Stomach (tissue), 9 donors: ENCODE measurements around the gene NUAK1. TPM values are rescaled to one million over a fixed set of nuclear protein-coding genes. Genes with fewer than 3 reads are reported as not detected.

Source experiments
- DNase-seq, 2 donors: peaks; one replicate each; pipeline versions ENCODE4 v3.0.0 to v3.0.0-alpha.2; 2013 to 2019
- H3K27ac ChIP-seq, 5 donors: fragments of 200-600 bp in 4 of 5; sonication (generic) in 4 of 5; one replicate each; pipeline ENCODE4 v1.5.1; 2013 to 2019; ENCODE audit warnings: mild to moderate bottlenecking in 1 of 5, moderate library complexity in 1 of 5
- H3K27me3 ChIP-seq, 3 donors: fragments of 200-600 bp; sonication (generic); one replicate each; pipeline ENCODE4 v1.5.1; 2017 to 2019; ENCODE audit warnings: mixed run types in 1 of 3
- H3K36me3 ChIP-seq, 4 donors: fragments of 200-600 bp; sonication (generic); 1 replicate in 3 of 4; 2 replicates in 1 of 4; pipeline ENCODE4 v1.5.1; 2016 to 2019
- H3K4me1 ChIP-seq, 4 donors: fragments of 200-600 bp; sonication (generic); one replicate each; pipeline ENCODE4 v1.5.1; 2016 to 2019
- H3K4me3 ChIP-seq, 4 donors: fragments of 200-600 bp; sonication (generic) in 3 of 4; one replicate each; pipeline ENCODE4 v1.5.1; 2016 to 2019; ENCODE audit warnings: mild to moderate bottlenecking in 1 of 4
- H3K9me3 ChIP-seq, 4 donors: fragments of 200-600 bp; sonication (generic); one replicate each; pipeline ENCODE4 v1.5.1; 2016 to 2019
- CTCF ChIP-seq, 7 experiments: fragments of 450-650 bp in 4 of 7; fragments of 200-600 bp in 3 of 7; sonication (generic) in 3 of 7; IDR thresholded peaks; one replicate each; pipeline ENCODE4 v1.5.1; 2016 to 2019; ENCODE audit warnings: antibody characterized with exemption in 7 of 7, control low read depth in 2 of 7, mild to moderate bottlenecking in 1 of 7
- EP300 ChIP-seq: sonication (generic); formaldehyde crosslinking; IDR thresholded peaks from one replicate; pipeline ENCODE4 v1.6.1; 2017; ENCODE audit warnings: antibody characterized with exemption
- POLR2A ChIP-seq, 4 donors: fragments of 450-650 bp; IDR thresholded peaks; one replicate each; pipeline ENCODE4 v1.6.1; 2016; ENCODE audit warnings: antibody characterized with exemption in 4 of 4, control low read depth in 2 of 4, mild to moderate bottlenecking in 1 of 4, moderate library complexity in 1 of 4
- POLR2AphosphoS5 ChIP-seq, 3 donors: sonication (generic); formaldehyde crosslinking; IDR thresholded peaks; one replicate each; pipeline ENCODE4 v1.6.1; 2016; ENCODE audit warnings: antibody characterized with exemption in 3 of 3
- WGBS, 5 donors: extraction: QIAGEN DNeasy Blood & Tissue Kit in 3 of 5; methylation state at CpG; one replicate each; pipeline versions ENCODE4 v1.1.5 to v1.1.7; 2013 to 2018; 5-methylcytosine and 5-hydroxymethylcytosine counted together
- intact Hi-C: fragments of 100-400 bp; cut with DNase I; formaldehyde crosslinking; loops from one replicate; pipeline ENCODE4 v1.15.1; 2023; ENCODE audit warnings: low total_unique reads
- polyA plus RNA-seq, 3 donors: library from polyadenylated mRNA; stranded (reverse); fragments of 200-250 nt; gene quantifications; one replicate each; pipeline ENCODE4 v1.2.3, GENCODE V29; 2013
- total RNA-seq, 5 donors: library from RNA; depleted of rRNA; stranded (reverse); fragments of >200 nt; gene quantifications; one replicate each; pipeline versions ENCODE4 v1.1.0 to v1.2.3, GENCODE V29; 2014 to 2016
- donor health status: healthy with polysubstance abuse.
- donor health status: Bipolar disorder and iron deficiency.
- donor health status: healthy.

Gene NUAK1
- total and polyA plus RNA-seq, 8 donors = 0.58 to 79.0 (median 4.3) TPM

- DNase-seq = no peak
- Histone ChIP-seq H3K27ac (no peak overlapping the region), H3K4me1 (peaks cover 0 to 1% (median 0%) of the 10 kb centered on the region in 4 donors), H3K4me3 (no peak overlapping the region), H3K9me3 (peaks cover 0 to 17% (median 7%) of the 10 kb centered on the region in 4 donors), H3K27me3 (no peaks in the 10 kb centered on the region), H3K36me3 (no peaks in the 10 kb centered on the region)
- intact Hi-C loops = no loop called here
- 79 to 91% (median 87%) methylated on average over 12 of the region's 12 CpGs for WGBS, 5 donors
- TF ChIP-seq CTCF (IDR thresholded peaks at IDR 0.05) = no peak
- no peak for TF ChIP-seq POLR2A (IDR thresholded peaks at IDR 0.05)
- TF ChIP-seq EP300 = no peak
- TF ChIP-seq POLR2AphosphoS5 (IDR thresholded peaks at IDR 0.05) = no peak
Observed at GRCh38 chr12:106015646-106016045, 123.1 kb downstream of the NUAK1 start.

GRCh38 chr12:106013941-106014340 is 124.8 kb downstream of the NUAK1 start:
- Histone ChIP-seq H3K36me3 (no peaks in the 10 kb centered on the region), H3K4me3 (no peak overlapping the region), H3K27ac (no peak overlapping the region), H3K4me1 (no peaks in the 10 kb centered on the region), H3K27me3 (no peaks in the 10 kb centered on the region), H3K9me3 (peaks cover 0 to 14% (median 4%) of the 10 kb centered on the region in 4 donors)
- WGBS, 5 donors = 94 to 99% (median 96%) methylated on average over 4 of the region's 4 CpGs
- no peak for DNase-seq
- intact Hi-C loops = no loop called here
- no peak for TF ChIP-seq POLR2A (IDR thresholded peaks at IDR 0.05)
- no peak for TF ChIP-seq POLR2AphosphoS5 (IDR thresholded peaks at IDR 0.05)
- TF ChIP-seq EP300 = no peak
- no peak for TF ChIP-seq CTCF (IDR thresholded peaks at IDR 0.05)

Other genes starting within 250 kb of the NUAK1 start
- 10 to 100 TPM; 36.2 to 98.7 (median 71.0) TPM for gene CKAP4, start 109.1 kb upstream of the NUAK1 start, total RNA-seq
- 10 to 100 TPM; 13.7 to 27.3 (median 20.6) TPM for gene CKAP4, start 109.1 kb upstream of the NUAK1 start, polyA plus RNA-seq
- gene TCP11L2, start 163.8 kb upstream of the NUAK1 start, total RNA-seq = 10 to 100 TPM in 4 of 5 donors, under 1 TPM in 1; 0.29 to 57.5 (median 32.1) TPM
- gene TCP11L2, start 163.8 kb upstream of the NUAK1 start, polyA plus RNA-seq = 1 to 10 TPM; 2.3 to 7.5 (median 5.0) TPM
- gene POLR3B, start 218.8 kb upstream of the NUAK1 start, total RNA-seq = 10 to 100 TPM in 2 of 5 donors, 1 to 10 TPM in 2, under 1 TPM in 1; 0.87 to 31.2 (median 8.8) TPM
- 1 to 10 TPM; 2.3 to 2.9 (median 2.4) TPM for gene POLR3B, start 218.8 kb upstream of the NUAK1 start, polyA plus RNA-seq